ENCODE results near the gene SPRR2A.
"Not testable (repeated sequence)": the region's sequence is repeated elsewhere in the genome, so short reads cannot be mapped to it uniquely, and the experiment has no call there.

The SPRR2A gene

GRCh38 chr1:153057375-153057774 lies at the start of gene SPRR2A:
Gene SPRR2A (minus strand): TSS chr1:153057512. CDS start chr1:153056735, 777 bp downstream.
- no peak for DNase-seq

- no peak for DNase-seq
These were observed 42.9 kb upstream of the SPRR2A start for GRCh38 chr1:153100245-153100644.

DNA sequence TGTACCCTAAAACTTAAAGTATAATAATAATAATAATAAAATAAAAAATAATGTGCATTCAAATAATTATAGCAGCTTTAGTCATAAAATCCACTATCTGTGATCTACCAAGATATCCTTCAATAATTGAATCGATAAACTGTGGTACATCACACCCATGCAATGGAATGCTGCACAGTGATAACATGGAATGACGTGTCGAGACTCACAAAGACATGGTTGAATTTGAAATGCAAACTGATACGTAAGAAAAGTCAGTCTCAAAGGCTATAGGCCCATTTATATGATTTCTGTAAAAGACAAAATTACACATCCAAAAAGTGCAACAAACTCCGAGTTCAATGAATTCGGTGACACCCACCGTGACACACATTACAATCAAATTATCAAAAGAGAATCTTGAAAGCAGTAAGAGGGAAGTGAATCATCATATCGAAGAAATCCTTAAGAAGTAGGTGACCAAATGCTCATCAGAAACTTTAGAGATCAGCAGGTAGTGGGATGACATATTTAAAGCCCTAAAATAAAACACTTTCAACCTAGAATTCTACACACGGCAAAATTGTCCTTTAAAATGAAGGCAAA lies 42.2 kb upstream of the SPRR2A start:
- no peak for DNase-seq

DNA sequence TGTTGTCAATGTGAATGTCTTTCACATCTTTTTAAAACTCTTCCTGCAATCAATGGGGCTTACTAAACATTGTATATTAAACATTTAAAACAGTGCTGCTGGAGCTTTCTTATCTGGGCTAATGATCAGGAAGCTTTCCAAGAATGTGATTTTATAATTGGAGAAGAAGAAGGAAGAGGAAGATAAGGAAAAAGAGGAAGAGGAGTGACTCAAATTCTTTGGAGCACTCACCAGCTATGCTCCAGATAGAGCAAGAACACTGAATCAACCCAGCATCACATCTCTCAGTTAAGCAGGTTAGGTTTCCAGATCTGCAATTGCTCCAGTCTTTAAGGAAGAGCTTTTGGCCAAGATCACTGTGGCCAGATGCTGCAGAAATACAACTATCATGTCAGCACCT lies 38.5 kb upstream of the SPRR2A start:
- no peak for DNase-seq

DNA sequence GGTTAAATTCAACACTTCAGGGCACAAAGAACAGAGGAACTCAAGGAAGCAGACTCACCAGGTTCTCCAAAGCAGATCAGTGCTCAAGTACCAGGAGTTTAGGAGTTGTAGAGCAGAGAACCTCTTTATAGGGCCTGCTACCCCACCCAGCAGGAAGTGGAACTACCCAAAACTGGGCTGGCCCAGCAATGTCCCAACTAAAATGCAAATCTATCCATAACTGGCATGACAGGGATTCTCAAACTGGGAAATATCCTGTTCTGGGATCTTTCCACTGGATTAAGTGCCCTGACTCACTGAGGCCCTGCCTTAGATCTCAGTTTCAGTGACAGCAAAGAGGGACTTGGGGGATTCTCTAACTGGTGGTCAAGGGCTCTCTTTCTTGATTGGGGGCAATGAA lies 37.1 kb upstream of the SPRR2A start, which contains the start of gene SPRR2E:
TSS of gene SPRR2E (minus strand) at position 101 of the 400 bp plus-strand sequence. CDS start 775 bp downstream, outside the sequence.
- DNase-seq = no peak

DNA sequence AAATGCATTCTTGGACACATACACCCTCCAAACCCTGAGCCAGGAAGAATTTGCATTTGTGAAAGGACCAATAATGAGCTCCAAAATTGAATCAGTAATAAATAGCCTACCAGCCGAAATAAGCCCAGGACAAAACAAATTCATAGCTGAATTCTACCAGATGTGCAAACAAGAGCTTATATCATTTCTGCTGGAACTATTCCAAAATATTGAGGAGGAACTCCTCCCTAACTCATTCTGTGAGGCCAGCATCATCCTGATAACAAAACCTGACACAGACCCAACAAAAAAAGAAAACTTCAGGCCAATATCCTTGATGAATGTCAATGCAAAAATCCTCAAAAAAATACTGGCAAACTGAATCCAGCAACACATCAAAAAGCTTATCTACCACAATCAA lies 30.3 kb upstream of the SPRR2A start:
- no peak for DNase-seq

GRCh38 chr1:153081736-153082135 lies 24.4 kb upstream of the SPRR2A start:
- DNase-seq = no peak

DNA sequence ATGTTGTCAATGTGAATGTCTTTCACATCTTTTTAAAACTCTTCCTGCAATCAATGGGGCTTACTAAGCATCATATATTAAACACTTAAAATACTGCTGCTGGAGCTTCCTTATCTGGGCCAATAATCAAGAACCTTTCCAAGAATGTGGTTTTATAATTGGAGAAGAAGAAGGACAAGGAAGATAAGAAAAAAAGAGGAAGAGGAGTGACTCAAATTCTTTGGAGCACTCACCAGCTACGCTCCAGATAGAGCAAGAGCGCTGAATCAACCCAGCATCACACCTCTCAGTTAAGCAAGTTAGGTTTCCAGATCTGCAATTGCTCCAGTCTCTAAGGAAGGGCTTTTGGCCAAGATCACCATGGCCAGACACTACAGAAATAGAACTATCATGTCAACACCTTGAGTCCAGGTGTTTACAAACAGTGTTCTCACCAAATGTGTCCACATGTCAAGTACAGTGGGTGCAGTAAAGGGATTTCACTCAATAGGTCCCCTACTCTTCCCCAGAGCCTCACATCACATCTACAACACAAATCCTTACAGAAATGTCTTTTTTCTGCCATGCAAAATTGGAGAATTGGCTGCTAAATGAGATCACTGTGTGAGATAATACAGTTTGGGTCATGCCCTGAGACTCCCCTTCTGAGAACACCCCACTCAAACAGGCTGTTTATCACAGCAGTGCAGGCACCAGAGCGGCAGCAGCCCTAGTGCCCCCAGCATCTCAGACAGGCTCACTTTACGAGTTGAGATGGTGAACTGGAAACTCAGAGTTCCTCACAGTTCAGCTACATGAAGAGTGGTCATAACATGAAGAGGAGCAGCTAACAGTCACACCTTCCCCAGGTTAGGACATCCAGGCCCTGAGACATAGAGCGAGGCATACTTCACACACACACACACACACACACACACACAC lies 15.8 kb upstream of the SPRR2A start:
- no peak for DNase-seq

GRCh38 chr1:153071511-153071910 lies 14.2 kb upstream of the SPRR2A start, which contains the start of gene SPRR2B:
Gene SPRR2B (minus strand): TSS chr1:153071611. CDS start chr1:153070839, 772 bp downstream.
- no peak for DNase-seq

GRCh38 chr1:153070243-153070642 lies 12.9 kb upstream of the SPRR2A start:
- DNase-seq = no peak

DNA sequence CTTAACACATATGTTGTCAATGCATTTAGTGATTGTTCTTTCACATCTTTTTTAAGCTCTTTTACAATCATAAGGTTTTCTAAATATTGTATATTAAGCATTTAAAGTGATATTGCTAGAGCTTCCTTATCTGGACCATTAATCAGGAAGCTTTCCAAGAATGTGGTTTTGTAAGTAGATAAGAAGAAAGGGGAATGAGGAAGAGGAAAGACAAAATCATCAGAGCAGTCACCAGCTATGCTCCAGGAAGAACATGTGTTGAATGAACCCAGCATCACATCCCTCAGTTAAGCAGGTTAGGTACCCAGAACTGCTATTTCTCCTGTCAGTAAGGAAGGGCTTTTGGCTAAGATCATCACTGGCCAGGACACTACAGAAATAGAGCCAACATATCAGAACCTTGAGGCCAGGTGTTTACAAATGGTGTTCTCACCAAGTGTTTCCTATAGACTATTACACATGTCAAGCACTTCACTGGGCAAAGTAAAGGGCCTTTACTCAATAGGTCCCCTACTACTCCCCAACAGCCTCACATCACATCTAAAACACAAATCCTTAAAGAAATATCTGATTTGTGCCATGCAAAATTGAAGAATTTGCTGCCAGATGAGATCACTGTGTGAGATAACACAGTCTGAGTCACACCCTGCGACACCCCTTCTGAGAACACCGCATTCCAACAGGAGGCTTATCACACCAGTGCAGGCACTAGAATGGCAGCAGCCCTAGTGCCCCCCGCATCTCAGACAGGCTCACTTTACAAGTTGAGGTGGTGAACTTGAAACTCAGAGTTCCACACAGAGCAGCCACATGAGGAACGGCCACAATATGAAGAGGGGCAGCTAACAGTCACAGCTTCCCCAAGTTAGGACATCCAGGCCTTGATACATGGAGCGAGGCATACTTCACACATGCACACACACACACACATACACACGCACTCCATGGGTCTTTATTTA lies 1.8 kb upstream of the SPRR2A start:
- DNase-seq = no peak

- no peak for DNase-seq
These were observed 842 bp upstream of the SPRR2A start for GRCh38 chr1:153058154-153058553.

GRCh38 chr1:153056111-153056510 lies 1.2 kb downstream of the SPRR2A start:
- DNase-seq = not testable (repeated sequence)

DNA sequence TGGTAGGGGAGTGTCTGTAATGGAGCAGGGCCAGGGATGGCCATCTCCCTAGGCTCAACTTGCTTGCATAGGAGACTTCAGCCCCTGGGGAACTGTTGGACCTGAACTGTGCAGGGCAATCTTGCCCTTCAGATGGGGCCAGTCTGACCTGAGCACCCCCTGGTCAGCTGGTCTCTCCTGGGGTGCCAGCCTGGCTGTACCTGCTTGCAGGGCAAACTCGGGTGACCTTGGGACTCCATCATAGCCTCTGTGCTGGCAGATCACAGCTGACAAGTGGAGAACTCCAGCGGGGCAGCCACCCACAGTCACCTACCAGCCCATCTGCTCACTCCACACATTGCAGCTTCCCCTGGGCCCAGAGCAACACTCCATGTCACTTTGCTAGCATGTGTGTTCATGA lies 8.1 kb downstream of the SPRR2A start:
- DNase-seq = no peak

GRCh38 chr1:153040950-153041631 lies 16.2 kb downstream of the SPRR2A start, which contains the start of gene SPRR2D:
Gene SPRR2D (minus strand): TSS chr1:153041120. CDS start chr1:153040346, 774 bp downstream.
- no peak for DNase-seq

DNA sequence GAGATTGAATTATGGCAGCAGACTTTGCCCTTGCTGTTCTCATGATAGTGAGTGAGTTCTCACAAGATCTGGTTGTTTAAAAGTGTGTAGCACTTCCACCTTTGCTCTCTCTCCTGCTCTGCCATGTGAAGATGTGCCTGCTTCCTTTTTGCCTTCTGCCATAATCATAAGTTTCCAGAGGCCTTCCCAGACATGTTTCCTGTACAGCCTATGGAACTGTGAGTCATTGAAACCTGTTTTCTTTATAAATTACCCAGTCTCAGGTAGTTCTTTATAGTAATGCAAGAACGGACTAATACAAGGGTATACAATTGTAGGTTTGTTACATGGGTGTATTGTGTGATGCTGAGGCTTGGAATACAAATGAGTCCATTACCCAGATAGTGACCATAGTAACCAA lies 22.1 kb downstream of the SPRR2A start:
- DNase-seq = no peak

DNA sequence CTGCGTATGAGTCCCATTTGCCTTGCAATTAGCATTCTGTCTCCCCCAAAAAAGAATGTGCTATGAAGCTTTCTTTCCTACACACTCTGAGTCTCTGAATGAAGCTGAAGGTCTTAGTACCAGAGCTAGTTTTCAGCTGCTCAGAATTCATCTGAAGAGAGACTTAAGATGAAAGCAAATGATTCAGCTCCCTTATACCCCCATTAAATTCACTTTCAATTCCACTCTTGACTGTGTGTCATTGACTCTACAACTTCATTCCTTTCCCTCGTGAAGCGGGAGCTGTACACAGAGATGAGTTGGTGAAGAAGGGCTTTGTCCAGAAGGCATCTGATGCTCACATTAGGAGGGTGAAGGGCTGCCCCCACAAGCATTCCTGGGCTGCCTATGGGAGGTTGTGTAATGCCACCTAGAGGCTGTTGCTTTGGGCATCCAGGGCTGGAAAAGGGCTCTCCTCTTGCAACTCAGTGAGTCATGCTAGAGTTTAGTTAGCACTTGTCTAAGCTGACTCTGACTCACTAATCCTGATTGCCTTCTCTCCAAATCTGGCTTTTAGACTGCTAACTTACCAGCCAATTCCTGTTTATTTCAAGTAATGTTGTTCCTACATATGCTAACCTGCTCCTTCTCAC lies 24.5 kb downstream of the SPRR2A start:
- no peak for DNase-seq

- DNase-seq = no peak
These were observed 25.2 kb downstream of the SPRR2A start for GRCh38 chr1:153032073-153032472.

DNA sequence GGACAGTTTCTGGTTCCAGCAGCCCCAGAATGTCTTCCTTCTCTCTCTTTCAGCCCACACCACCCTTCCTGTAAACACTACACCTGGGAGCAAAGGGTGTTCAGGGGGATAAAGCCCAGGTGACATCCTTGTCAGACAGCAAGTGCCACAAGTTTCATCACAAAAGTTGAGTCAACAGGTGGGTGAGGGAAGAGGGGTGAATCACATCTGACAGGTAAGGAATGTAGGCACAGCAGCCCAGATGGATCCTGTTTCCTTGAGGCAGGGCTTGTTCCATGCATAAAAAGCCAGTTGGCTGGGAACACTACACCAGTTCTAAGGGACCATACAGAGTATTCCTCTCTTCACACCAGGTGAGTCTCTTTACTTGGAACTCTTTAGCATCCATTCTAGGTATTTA lies 26.4 kb downstream of the SPRR2A start, which contains the start of gene SPRR1B:
TSS of gene SPRR1B (plus strand) at position 309 of the 400 bp plus-strand sequence. CDS start 1,143 bp downstream, outside the sequence.
- DNase-seq = no peak

DNA sequence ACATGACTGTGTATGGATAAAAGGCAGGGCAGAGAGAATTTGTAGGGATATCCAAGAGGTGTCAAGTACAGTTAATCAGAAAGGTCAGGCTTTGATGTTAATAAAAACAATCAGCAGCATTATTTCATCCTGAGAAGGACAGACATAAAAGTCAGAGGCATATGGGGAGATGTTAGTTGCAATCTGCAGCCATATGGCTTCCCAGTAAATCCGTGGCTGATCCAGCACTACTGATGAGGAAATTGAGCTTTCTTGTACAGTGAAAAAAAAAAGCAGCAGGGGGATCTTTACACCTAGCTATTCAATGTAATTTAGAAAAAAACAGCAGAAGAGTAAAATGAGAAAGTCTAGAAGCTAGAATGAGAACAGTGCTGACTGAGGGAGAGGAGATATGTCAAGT lies 28.5 kb downstream of the SPRR2A start:
- DNase-seq = no peak

- DNase-seq = no peak
These were observed 31.5 kb downstream of the SPRR2A start for GRCh38 chr1:153025797-153026196.

- no peak for DNase-seq
These were observed 32.9 kb downstream of the SPRR2A start for GRCh38 chr1:153024413-153024812.

All from NCI-H146 (cell line).